Activated naive CD8-positive, alpha-beta T cell treated with anti-CD3 and anti-CD28 coated beads, Interleukin-2, amount 50 U/mL, for 16 hours (primary cell): ENCODE results near the gene ACKR3.

Experiments used
- DNase-seq: peaks from one replicate; pipeline ENCODE4 v3.0.0-alpha.2; 2020; ENCODE audit warnings: low read depth, low spot score

Gene ACKR3

DNA sequence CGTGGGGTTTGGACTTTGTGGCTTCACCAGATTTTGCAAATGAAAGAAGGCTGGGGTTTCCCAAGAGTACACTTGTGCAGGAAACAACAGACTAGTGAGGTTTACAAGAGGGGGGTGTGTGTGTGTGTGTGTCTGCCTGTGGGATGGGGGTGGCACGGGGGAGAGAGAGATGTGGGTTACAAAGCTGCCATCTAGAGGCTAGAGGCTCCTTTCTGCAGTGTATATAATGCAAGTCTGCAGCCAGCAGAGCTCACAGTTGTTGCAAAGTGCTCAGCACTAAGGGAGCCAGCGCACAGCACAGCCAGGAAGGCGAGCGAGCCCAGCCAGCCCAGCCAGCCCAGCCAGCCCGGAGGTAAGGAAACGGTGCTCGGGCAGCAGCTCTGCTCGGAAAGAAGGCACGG is at the start of gene ACKR3:
ACKR3 (plus strand) TSS at position 253 of the 401 bp plus-strand sequence. CDS start 10,641 bp downstream, outside the sequence.
- peak; percentile 42 for DNase-seq

GRCh38 chr2:236521556-236521955 is 48.1 kb upstream of the ACKR3 start:
- no peak for DNase-seq

GRCh38 chr2:236523249-236523648 is 46.4 kb upstream of the ACKR3 start:
- DNase-seq: no peak

DNA sequence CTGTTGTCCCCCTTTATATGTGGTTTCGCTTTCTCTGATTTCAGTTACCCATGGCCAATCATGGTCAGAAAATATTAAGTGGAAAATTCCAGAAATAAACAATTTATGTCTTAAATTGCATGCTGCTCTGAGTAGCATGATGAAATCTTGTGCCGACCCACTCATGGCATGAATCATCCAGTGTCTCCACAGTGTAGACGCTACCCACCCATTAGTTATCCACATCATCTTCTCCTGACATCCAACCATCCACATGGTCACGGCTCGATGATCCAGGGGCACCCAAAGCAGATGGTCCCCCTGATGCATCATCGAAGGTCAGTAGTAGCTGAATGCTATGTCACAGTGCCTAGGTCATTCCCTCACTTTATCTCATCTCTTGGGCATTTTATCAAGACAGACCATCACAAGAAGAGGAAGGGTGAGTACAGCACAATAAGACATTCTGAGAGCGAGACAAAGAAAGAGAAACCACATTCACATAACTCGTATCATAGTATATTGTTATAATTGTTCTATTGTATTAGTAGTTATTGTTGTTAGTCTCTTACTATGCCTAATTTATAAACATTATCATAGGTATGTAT is 44.1 kb upstream of the ACKR3 start:
- no peak for DNase-seq

GRCh38 chr2:236526455-236527158 is 43.0 kb upstream of the ACKR3 start:
- no peak for DNase-seq

DNA sequence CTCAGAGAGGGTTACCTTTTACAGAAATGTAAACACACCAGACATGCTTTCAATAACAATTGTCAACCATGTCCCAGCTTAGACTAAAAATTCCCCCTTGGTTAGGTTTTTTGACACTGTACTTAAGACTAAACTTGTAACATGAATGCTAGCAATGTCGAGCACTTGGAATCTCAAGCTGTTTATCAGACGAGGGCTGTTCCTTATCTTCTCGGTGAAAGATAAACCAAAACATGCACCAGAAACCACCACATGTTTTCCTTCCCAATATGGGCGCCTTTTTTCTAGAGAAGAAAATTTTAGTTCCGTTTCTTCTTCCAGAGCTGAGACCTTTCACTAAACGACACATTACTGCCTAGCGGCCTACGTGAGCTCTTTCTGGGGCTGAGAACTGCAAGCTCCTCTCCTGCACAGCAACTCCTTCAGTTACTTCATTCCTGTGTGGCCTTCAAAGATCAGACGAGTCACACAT is 42.4 kb upstream of the ACKR3 start:
- no peak for DNase-seq

- no peak for DNase-seq
Measured at GRCh38 chr2:236529606-236530005, 40.0 kb upstream of the ACKR3 start.

GRCh38 chr2:236530512-236530911 is 39.1 kb upstream of the ACKR3 start:
- DNase-seq: no peak

GRCh38 chr2:236531195-236531594 is 38.4 kb upstream of the ACKR3 start:
- no peak for DNase-seq

DNA sequence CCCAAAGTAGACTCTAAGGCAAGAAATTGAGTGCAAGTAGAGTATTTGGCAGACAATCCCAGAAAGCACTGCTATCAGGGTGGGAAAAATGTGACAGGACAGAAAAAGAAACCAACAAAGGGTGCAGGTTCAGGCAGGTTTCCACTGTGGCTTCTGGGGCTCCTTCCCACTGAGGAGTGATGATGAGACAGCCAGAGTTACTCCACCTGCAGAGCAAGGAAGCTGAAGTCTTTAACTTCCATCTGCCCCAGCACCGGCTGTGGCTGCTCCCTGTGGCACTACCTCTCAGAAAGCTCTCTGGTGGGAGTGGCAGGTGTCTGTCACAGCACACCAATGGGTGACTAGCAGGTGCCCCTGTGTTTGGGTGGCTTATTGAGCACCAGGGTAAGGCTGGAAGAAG is 37.6 kb upstream of the ACKR3 start:
- DNase-seq: no peak

- no peak for DNase-seq
Measured at GRCh38 chr2:236533343-236533742, 36.3 kb upstream of the ACKR3 start.

DNA sequence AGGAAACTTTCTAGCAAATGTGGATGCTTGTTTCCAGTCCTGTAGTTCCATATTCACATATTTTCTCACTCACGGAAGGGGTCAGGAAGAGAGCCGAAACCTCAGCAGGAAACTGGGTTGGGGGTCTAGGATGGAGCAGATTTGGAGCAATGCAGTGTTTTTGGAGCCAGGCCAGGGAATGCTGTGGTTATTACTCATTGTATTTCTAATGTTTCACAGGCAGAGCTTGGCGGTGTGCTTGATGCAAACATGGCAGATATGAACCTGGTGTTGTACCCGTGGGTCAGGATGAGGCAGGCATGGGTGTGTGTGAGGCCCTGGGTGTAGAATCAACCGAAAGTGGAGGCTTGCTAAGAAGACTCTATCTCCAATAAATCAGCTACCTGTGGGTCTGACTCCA is 34.6 kb upstream of the ACKR3 start:
- DNase-seq: no peak

- DNase-seq: no peak
Measured at GRCh38 chr2:236536727-236537398, 32.8 kb upstream of the ACKR3 start.

DNA sequence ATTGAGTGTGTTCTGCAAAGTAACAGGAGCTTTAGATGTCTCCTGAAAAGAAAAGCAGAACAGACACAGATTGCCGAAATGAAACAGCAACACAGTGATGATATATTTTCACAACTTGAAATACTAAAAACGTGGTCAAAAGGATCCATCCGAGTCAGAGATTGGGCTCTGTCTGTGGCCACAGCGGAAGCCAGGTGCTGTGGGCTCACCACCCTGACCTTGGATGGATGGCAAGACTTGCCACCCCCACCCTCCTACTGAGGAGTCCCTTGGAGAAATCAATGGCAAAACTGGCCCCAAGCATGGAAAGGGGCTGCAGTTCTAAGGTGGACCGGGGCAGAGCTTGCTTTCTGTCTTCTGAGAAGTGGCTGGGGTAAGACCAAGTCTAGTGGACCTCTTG is 31.4 kb upstream of the ACKR3 start:
- no peak for DNase-seq

GRCh38 chr2:236541008-236541562 is 28.5 kb upstream of the ACKR3 start:
- DNase-seq: no peak

GRCh38 chr2:236544362-236544761 is 25.3 kb upstream of the ACKR3 start:
- DNase-seq: no peak

- no peak for DNase-seq
Measured at GRCh38 chr2:236545248-236545658, 24.4 kb upstream of the ACKR3 start.

DNA sequence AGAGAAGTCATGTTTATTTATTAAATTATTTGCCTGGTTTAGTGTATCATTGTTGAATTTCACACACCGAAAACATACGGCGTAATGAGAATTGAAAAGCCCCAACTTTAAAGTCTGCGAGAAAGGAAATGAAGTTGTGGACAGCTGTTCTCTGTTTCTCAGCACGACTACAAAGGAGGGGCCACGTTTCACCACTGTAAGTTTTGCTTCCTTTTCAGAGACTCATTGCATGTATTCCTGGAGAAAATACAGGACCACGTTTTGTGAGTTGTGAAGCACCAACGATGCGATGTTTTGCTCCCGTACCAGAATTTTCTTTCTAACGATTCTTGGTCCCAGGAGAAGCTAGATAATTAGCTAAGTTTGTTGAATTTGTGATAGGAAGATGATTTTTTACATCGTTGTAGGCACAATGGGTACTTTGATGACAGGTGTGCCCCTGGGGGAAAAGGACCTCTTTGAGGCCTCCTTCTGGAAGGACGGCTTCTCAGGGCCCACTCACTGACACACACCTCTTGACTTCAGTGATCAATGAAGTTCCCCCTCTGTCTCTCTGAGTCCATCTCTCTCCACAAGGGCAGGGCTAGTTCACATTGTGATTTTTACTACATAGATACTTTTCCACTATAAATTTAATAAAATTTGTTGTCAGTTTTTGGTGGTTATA is 23.7 kb upstream of the ACKR3 start:
- no peak for DNase-seq

- no peak for DNase-seq
Measured at GRCh38 chr2:236546561-236547002, 23.0 kb upstream of the ACKR3 start.

DNA sequence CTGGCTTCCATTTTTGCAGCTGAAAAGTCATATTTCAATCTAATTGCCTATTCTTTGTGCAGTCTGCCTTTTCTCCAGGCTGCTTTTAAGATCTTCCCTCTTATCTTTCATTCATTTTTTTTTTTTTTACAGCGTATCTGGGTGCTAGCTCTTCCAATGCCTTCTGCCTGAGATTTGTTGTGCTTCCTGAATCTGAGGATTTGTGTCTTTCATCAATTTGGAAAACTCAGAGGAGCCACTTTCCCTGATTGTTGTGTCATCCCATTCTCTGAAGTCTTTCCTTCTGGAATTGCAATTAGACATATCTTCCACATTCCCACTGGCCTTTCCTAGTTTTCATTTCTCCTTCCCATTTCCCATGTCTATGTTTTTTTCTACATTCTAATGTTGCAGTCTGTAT is 21.9 kb upstream of the ACKR3 start:
- no peak for DNase-seq

- DNase-seq: no peak
Measured at GRCh38 chr2:236548179-236548921, 21.3 kb upstream of the ACKR3 start.
